MCF 10A (cell line): ENCODE results near the gene DNAJC19. TPM values are rescaled to one million over a fixed set of nuclear protein-coding genes. Genes with fewer than 3 reads are reported as not detected.
"Not testable (repeated sequence)": the region's sequence is repeated elsewhere in the genome, so short reads cannot be mapped to it uniquely, and the experiment has no call there.

ENCODE experiments used
- BruUV-seq: library from RNA; stranded (reverse); fragments of 400-500 nt; replicated peaks from 2 replicates; lab custom pipeline; 2021; lab: Mats Ljungman, UMichigan
- CTCF ChIA-PET: fragments of 300-600 bp; sonication (Branson Sonifier 250); formaldehyde crosslinking; extraction: SDS; loops from one replicate; lab custom pipeline; 2021; ENCODE audit warnings: antibody characterized with exemption, inconsistent platforms; lab: Yijun Ruan, JAX
- POLR2A ChIA-PET: fragments of 300-600, 350-650 bp; sonication (Branson Sonifier 250); formaldehyde crosslinking; extraction: SDS; loops from one replicate; lab custom pipeline; 2020; ENCODE audit warnings: antibody characterized with exemption, inconsistent platforms; lab: Yijun Ruan, JAX
- DNase-seq: peaks from one replicate; pipeline ENCODE4 v3.0.0-alpha.2; 2018; ENCODE audit not compliant: unreplicated experiment
- H3K27ac Mint-ChIP-seq: one replicate; pipeline ENCODE4 v1.8.0; 2022; ENCODE audit warnings: mild to moderate bottlenecking, low read depth, mixed read lengths; ENCODE audit not compliant: unreplicated experiment
- H3K27me3 Mint-ChIP-seq: one replicate; pipeline ENCODE4 v1.8.0; 2022; ENCODE audit warnings: mixed read lengths; ENCODE audit not compliant: insufficient read depth, unreplicated experiment
- H3K36me3 Mint-ChIP-seq: one replicate; pipeline ENCODE4 v1.8.0; 2022; ENCODE audit warnings: mild to moderate bottlenecking, moderate library complexity, mixed read lengths; ENCODE audit not compliant: insufficient read depth, unreplicated experiment
- H3K4me1 Mint-ChIP-seq: one replicate; pipeline ENCODE4 v1.8.0; 2022; ENCODE audit warnings: mixed read lengths; ENCODE audit not compliant: insufficient read depth, unreplicated experiment
- H3K4me3 Mint-ChIP-seq: one replicate; pipeline ENCODE4 v1.8.0; 2022; ENCODE audit warnings: mild to moderate bottlenecking, moderate library complexity, mixed read lengths; ENCODE audit not compliant: unreplicated experiment
- H3K9me3 Mint-ChIP-seq: one replicate; pipeline ENCODE4 v1.8.0; 2022; ENCODE audit warnings: mixed read lengths; ENCODE audit not compliant: unreplicated experiment
- CTCF ChIP-seq: fragments of 200-600 bp; IDR thresholded peaks from one replicate; pipeline ENCODE4 v1.8.0; 2022; ENCODE audit warnings: antibody characterized with exemption, mild to moderate bottlenecking; ENCODE audit not compliant: unreplicated experiment
- intact Hi-C: fragments of 100-400 bp; cut with micrococcal nuclease; formaldehyde crosslinking; loops from 2 replicates; pipeline ENCODE4 v1.14.1; 2022
- total RNA-seq: library from RNA; stranded (reverse); gene quantifications from 2 replicates; pipeline ENCODE4 v1.2.3, GENCODE V29; 2022

The DNAJC19 gene
- total RNA-seq, 1 experiment from 2014 or later: 73.5 TPM

GRCh38 chr3:180987344-180987743 lies 2.2 kb downstream of the DNAJC19 start:
- no peak for DNase-seq
- Mint-ChIP-seq H3K4me3 (no peak overlapping the region), H3K36me3 (peaks cover 34% of the 10 kb centered on the region), H3K27me3 (no peaks in the 10 kb centered on the region), H3K4me1 (peaks cover 5% of the 10 kb centered on the region), H3K27ac (no peak overlapping the region), H3K9me3 (no peaks in the 10 kb centered on the region)
- CTCF ChIA-PET: no interaction called here
- intact Hi-C loops: loop anchor here (10.0 kb wide), 1 partner anchor 293 kb away; no protein-coding TSS in a partner anchor
- no TSS peak for BruUV-seq
- POLR2A ChIA-PET: interaction anchor here (0.7 kb wide), 2 partner anchors 10 to 179 kb away, joined by 3 read pairs; no protein-coding TSS in a partner anchor
- no peak for TF ChIP-seq CTCF

- H3K27ac Mint-ChIP-seq, DNase-seq, CTCF ChIA-PET, H3K27me3 Mint-ChIP-seq, POLR2A ChIA-PET, H3K4me3 Mint-ChIP-seq, BruUV-seq, H3K9me3 Mint-ChIP-seq, H3K4me1 Mint-ChIP-seq: not testable (repeated sequence)
- peaks cover 43% of the 10 kb centered on the region for H3K36me3 Mint-ChIP-seq
- intact Hi-C loops: loop anchor here (10.0 kb wide), 1 partner anchor 292 kb away; no protein-coding TSS in a partner anchor
These were observed 3.2 kb downstream of the DNAJC19 start for GRCh38 chr3:180986366-180986765.

- intact Hi-C loops: loop anchor here (10.0 kb wide), 1 partner anchor 288 kb away; no protein-coding TSS in a partner anchor
- ChIA-PET POLR2A (no interaction called here), CTCF (no interaction called here)
- Mint-ChIP-seq H3K36me3 (peaks cover 60% of the 10 kb centered on the region), H3K27me3 (no peaks in the 10 kb centered on the region), H3K9me3 (no peaks in the 10 kb centered on the region), H3K27ac (no peak overlapping the region), H3K4me3 (no peak overlapping the region), H3K4me1 (peaks cover 4% of the 10 kb centered on the region)
- no TSS peak for BruUV-seq
- TF ChIP-seq CTCF: no peak
- DNase-seq: no peak
These were observed 6.4 kb downstream of the DNAJC19 start for GRCh38 chr3:180983136-180983535.

GRCh38 chr3:180981912-180982311 lies 7.6 kb downstream of the DNAJC19 start:
- no peak overlapping the region for H3K27ac Mint-ChIP-seq
- no peak overlapping the region for H3K4me3 Mint-ChIP-seq
- no TSS peak for BruUV-seq
- TF ChIP-seq CTCF: no peak
- intact Hi-C loops: loop anchor here (10.0 kb wide), 1 partner anchor 287 kb away; no protein-coding TSS in a partner anchor
- H3K4me1 Mint-ChIP-seq: no peaks in the 10 kb centered on the region
- CTCF ChIA-PET: no interaction called here
- no peaks in the 10 kb centered on the region for H3K9me3 Mint-ChIP-seq
- H3K27me3 Mint-ChIP-seq: no peaks in the 10 kb centered on the region
- DNase-seq: no peak
- POLR2A ChIA-PET: interaction anchor here (1.2 kb wide), 1 partner anchor 20 kb away, joined by 4 read pairs; no protein-coding TSS in a partner anchor
- peaks cover 64% of the 10 kb centered on the region for H3K36me3 Mint-ChIP-seq
